ENCODE data around the gene TRIM32. TPM values are rescaled to one million over a fixed set of nuclear protein-coding genes. Genes with fewer than 3 reads are reported as not detected.

Gene TRIM32
- polyA plus RNA-seq, 1 of the 3 experiments (the other 2 are of a cell fraction): 10.2 TPM

GRCh38 chr9:116662646-116663310, 24.3 kb upstream of the TRIM32 start:
- no peaks in the 10 kb centered on the region for H3K9me3 ChIP-seq
- no peaks in the 10 kb centered on the region for H3K36me3 ChIP-seq (replicated peaks in 1 of 2; ENCODE audit: control insufficient read depth in 1 of 2, insufficient read depth in 2 of 2, low read length in 1 of 2)
- H4K20me1 ChIP-seq (ENCODE audit: insufficient read depth): no peaks in the 10 kb centered on the region
- DNase-seq: no peak
- CTCF ChIA-PET: interaction anchor here (1.0 to 4.9 kb wide), 7 partner anchors 14 to 1072 kb away, joined by 3 to 23 read pairs (median 8); partner anchors contain the start of gene PAPPA
- no peak overlapping the region for H2AFZ ChIP-seq (ENCODE audit: low read depth)
- POLR2A ChIA-PET: no interaction called here
- H3K9ac ChIP-seq: no peak overlapping the region
- TF ChIP-seq FOXJ3 (CRISPR knock-in tag; IDR thresholded peaks at IDR 0.05): no peak
- TF ChIP-seq CTCF (IDR thresholded peaks at IDR 0.05): no peak
- TF ChIP-seq RXRA (IDR thresholded peaks at IDR 0.05; ENCODE audit: borderline replicate concordance, low read depth): no peak
- TF ChIP-seq RCOR1 (IDR thresholded peaks at IDR 0.05; ENCODE audit: low read length): no peak
- no peak for TF ChIP-seq USF2 (IDR thresholded peaks at IDR 0.05; ENCODE audit: borderline replicate concordance, low read depth, low read length)
- no peak for TF ChIP-seq CHD2 (IDR thresholded peaks at IDR 0.05; ENCODE audit: low read length, partially characterized antibody)
- TF ChIP-seq FOXM1 (IDR thresholded peaks at IDR 0.05; ENCODE audit: low read depth): no peak
- no peak for TF ChIP-seq FOSL2 (IDR thresholded peaks at IDR 0.05; ENCODE audit: borderline replicate concordance, low read depth)
- TF ChIP-seq ZBTB33 (IDR thresholded peaks at IDR 0.05; ENCODE audit: borderline replicate concordance, low read depth): no peak
- no peak for TF ChIP-seq TCF12 (IDR thresholded peaks at IDR 0.05)
- TF ChIP-seq JUND (IDR thresholded peaks at IDR 0.05): no peak
- no peak for TF ChIP-seq TAF1 (IDR thresholded peaks at IDR 0.05; ENCODE audit: borderline replicate concordance, low read depth, low read length)
- no peak for TF ChIP-seq POLR2AphosphoS5 (IDR thresholded peaks at IDR 0.05; ENCODE audit: low read depth, low read length)
- no peak for TF ChIP-seq GATA2 (CRISPR knock-in tag; IDR thresholded peaks at IDR 0.05)
- no peak for TF ChIP-seq RAD21 (IDR thresholded peaks at IDR 0.05; ENCODE audit: low read length)
- no peak for TF ChIP-seq NRF1 (IDR thresholded peaks at IDR 0.05; ENCODE audit: low read depth, low read length)
- no peak for TF ChIP-seq PBX3 (IDR thresholded peaks at IDR 0.05)
- no peak for TF ChIP-seq MAX (IDR thresholded peaks at IDR 0.05; ENCODE audit: low read depth)
- TF ChIP-seq USF1 (IDR thresholded peaks at IDR 0.05; ENCODE audit: borderline replicate concordance, low read depth): no peak
- H3K27ac ChIP-seq (ENCODE audit: low read depth in 2 of 2, low read length in 1 of 2): no peak overlapping the region
- H3K4me3 ChIP-seq (ENCODE audit: low read depth in 2 of 2, low read length in 1 of 2): no peak overlapping the region
- H3K79me2 ChIP-seq (ENCODE audit: insufficient read depth): no peaks in the 10 kb centered on the region
- H3K9me2 ChIP-seq: no peaks in the 10 kb centered on the region
- no peaks in the 10 kb centered on the region for H3K27me3 ChIP-seq (ENCODE audit: insufficient read depth)
- no peaks in the 10 kb centered on the region for H3F3A ChIP-seq (replicated peaks; ENCODE audit: insufficient read depth)
- H3K4me2 ChIP-seq: no peak overlapping the region
- 93% methylated on average over 6 of the region's 6 CpGs for WGBS (ENCODE audit: low lambda C conversion rate)
- H3K4me1 ChIP-seq (ENCODE audit: control insufficient read depth in 1 of 2, insufficient read depth in 2 of 2, low read depth in 1 of 2, low read length in 1 of 2): no peaks in the 10 kb centered on the region; a peak in 1 of 4 replicates
